ENCODE data around the gene DIAPH2.

DIAPH2 gene

GRCh38 chrX:96987228-96987627, 302.6 kb downstream of the DIAPH2 start:
- no peak for TF ChIP-seq CTCF (IDR thresholded peaks at IDR 0.05; ENCODE audit: low read depth, low read length)
- H3K4me3 ChIP-seq (ENCODE audit: low read depth, low read length): no peak overlapping the region

GRCh38 chrX:96989830-96990571, 305.4 kb downstream of the DIAPH2 start:
- H3K4me3 ChIP-seq (ENCODE audit: low read depth, low read length): no peak overlapping the region
- DNase-seq (ENCODE audit: low read depth): no peak
- TF ChIP-seq MAX (IDR thresholded peaks at IDR 0.05; ENCODE audit: low read depth, low read length): no peak
- TF ChIP-seq CTCF (IDR thresholded peaks at IDR 0.05; ENCODE audit: low read depth, low read length): no peak
- TF ChIP-seq MYC (IDR thresholded peaks at IDR 0.05; ENCODE audit: low read depth, low read length): no peak

More at GRCh38 chrX:96987228-96987627, 302.6 kb downstream of the DIAPH2 start:
- DNase-seq (ENCODE audit: low read depth): no peak

GRCh38 chrX:96994093-96994492, 309.5 kb downstream of the DIAPH2 start:
- no peak for TF ChIP-seq MAX (IDR thresholded peaks at IDR 0.05; ENCODE audit: low read depth, low read length)
- TF ChIP-seq POLR2A (IDR thresholded peaks at IDR 0.05; ENCODE audit: extremely low read depth, insufficient read length): no peak
- TF ChIP-seq CTCF (IDR thresholded peaks at IDR 0.05; ENCODE audit: low read depth, low read length): no peak
- TF ChIP-seq MYC (IDR thresholded peaks at IDR 0.05; ENCODE audit: low read depth, low read length): no peak
- H3K4me3 ChIP-seq (ENCODE audit: low read depth, low read length): no peak overlapping the region
- DNase-seq (ENCODE audit: low read depth): peak; percentile 5

GRCh38 chrX:96997196-96997595, 312.6 kb downstream of the DIAPH2 start:
- TF ChIP-seq MYC (IDR thresholded peaks at IDR 0.05; ENCODE audit: low read depth, low read length) (no peak), CTCF (IDR thresholded peaks at IDR 0.05; ENCODE audit: low read depth, low read length) (no peak), MAX (IDR thresholded peaks at IDR 0.05; ENCODE audit: low read depth, low read length) (no peak), POLR2A (IDR thresholded peaks at IDR 0.05; ENCODE audit: extremely low read depth, insufficient read length) (no peak)
- no peak for DNase-seq (ENCODE audit: low read depth)
- no peak overlapping the region for H3K4me3 ChIP-seq (ENCODE audit: low read depth, low read length)

- no peak overlapping the region for H3K4me3 ChIP-seq (ENCODE audit: low read depth, low read length)
- TF ChIP-seq CTCF (IDR thresholded peaks at IDR 0.05; ENCODE audit: low read depth, low read length) (no peak), MAX (IDR thresholded peaks at IDR 0.05; ENCODE audit: low read depth, low read length) (no peak), MYC (IDR thresholded peaks at IDR 0.05; ENCODE audit: low read depth, low read length) (no peak), POLR2A (IDR thresholded peaks at IDR 0.05; ENCODE audit: extremely low read depth, insufficient read length) (no peak)
- no peak for DNase-seq (ENCODE audit: low read depth)
Observed at GRCh38 chrX:97000682-97001368, 316.2 kb downstream of the DIAPH2 start.

Data from NB4 (cell line).